ENCODE measurements around the gene TRIM32. TPM values are rescaled to one million over a fixed set of nuclear protein-coding genes. Genes with fewer than 3 reads are reported as not detected.

TRIM32 gene
- total RNA-seq, 1 experiment from 2014 or later = 22.3 TPM

DNA sequence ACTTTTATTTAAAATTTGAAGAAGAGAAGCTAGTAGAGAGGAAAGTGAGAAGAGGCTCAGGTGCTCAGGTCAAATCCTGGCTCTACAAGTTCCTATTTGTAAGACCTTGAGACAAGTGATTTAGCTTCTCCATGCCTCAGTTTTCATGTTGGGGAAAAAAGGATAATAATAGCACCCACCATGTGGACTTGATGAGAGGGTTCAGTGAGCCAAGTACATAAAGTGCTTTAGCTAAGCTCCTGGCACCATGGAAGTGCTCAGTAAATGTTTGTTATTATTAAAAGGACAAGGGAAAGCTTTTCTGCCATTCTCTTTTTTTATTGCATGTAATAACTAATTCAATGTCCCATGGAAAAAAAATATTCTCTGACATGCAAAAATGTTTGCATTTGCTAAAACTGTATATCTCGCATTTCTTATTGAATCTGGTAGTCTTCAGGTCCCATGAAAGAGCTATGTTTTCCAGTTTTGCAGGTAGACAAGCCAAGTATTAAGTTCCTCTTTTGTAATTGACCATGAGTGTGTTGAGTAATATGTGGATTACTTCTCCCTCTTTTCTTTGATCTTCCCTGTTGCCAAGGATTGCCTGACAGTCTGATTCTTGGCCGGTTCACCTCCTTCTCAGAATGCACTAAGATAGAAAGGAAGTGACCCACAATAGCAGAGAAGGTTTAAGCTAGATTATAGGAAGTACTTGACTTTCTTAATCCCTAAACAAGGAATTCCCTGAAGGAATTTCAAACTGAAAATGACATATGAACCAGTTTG, 45.6 kb upstream of the TRIM32 start:
- Mint-ChIP-seq H3K36me3 (ENCODE audit: insufficient read depth, unreplicated experiment) (no peaks in the 10 kb centered on the region), H3K9me3 (ENCODE audit: unreplicated experiment) (no peaks in the 10 kb centered on the region), H3K27ac (ENCODE audit: unreplicated experiment) (no peak overlapping the region), H3K4me3 (ENCODE audit: unreplicated experiment) (no peak overlapping the region), H3K27me3 (ENCODE audit: insufficient read depth, unreplicated experiment) (no peaks in the 10 kb centered on the region), H3K4me1 (ENCODE audit: low read depth, unreplicated experiment) (peaks cover 23% of the 10 kb centered on the region)
- Histone ChIP-seq H3K4me3 (ENCODE audit: low read depth, low read length) (no peak overlapping the region), H3K36me3 (ENCODE audit: control insufficient read depth, insufficient read depth, low read length) (no peaks in the 10 kb centered on the region), H3K9me3 (no peaks in the 10 kb centered on the region), H3K4me1 (peaks cover 16% of the 10 kb centered on the region; the same call in 1 of the 2 replicates), H3K27me3 (replicated peaks; ENCODE audit: control insufficient read depth, insufficient read depth, low read length) (no peaks in the 10 kb centered on the region)
- ChIA-PET CTCF (no interaction called here), POLR2A (no interaction called here)
- BruUV-seq (replicated peaks) = no TSS peak
- intact Hi-C loops (cut with micrococcal nuclease; ENCODE audit: unreplicated experiment) = loop anchor here (10.0 kb wide), 1 partner anchor 307 kb away; no protein-coding TSS in a partner anchor
- TF ChIP-seq, protein P1, sequence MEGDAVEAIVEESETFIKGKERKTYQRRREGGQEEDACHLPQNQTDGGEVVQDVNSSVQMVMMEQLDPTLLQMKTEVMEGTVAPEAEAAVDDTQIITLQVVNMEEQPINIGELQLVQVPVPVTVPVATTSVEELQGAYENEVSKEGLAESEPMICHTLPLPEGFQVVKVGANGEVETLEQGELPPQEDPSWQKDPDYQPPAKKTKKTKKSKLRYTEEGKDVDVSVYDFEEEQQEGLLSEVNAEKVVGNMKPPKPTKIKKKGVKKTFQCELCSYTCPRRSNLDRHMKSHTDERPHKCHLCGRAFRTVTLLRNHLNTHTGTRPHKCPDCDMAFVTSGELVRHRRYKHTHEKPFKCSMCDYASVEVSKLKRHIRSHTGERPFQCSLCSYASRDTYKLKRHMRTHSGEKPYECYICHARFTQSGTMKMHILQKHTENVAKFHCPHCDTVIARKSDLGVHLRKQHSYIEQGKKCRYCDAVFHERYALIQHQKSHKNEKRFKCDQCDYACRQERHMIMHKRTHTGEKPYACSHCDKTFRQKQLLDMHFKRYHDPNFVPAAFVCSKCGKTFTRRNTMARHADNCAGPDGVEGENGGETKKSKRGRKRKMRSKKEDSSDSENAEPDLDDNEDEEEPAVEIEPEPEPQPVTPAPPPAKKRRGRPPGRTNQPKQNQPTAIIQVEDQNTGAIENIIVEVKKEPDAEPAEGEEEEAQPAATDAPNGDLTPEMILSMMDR (IDR thresholded peaks at IDR 0.05; ENCODE audit: insufficient read depth in 1 of 2, low read depth in 1 of 2, low read length in 1 of 2, severe bottlenecking in 1 of 2, unreplicated experiment in 1 of 2) = no peak
- DNase-seq = no peak

DNA sequence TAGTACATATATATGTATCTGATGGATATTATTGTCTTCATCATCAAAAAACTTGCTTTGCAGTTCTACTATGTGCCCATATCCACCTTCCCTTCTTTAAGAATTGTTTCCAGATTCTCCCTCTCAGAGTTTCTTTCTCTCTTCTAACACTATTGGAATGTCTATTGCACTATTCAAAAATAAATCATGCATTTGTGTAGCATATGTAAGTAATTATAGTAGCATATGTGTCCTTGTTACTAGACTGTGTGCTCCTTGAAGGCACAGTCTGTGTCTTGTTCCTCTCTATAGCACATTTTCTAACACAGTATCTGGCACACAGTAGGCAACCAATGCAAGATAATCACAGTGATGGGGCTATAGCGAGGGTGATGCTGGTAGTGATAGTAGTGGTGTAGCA, 43.4 kb upstream of the TRIM32 start:
- no peaks in the 10 kb centered on the region for H3K36me3 Mint-ChIP-seq (ENCODE audit: insufficient read depth, unreplicated experiment)
- no peaks in the 10 kb centered on the region for H3K27me3 Mint-ChIP-seq (ENCODE audit: insufficient read depth, unreplicated experiment)
- no peaks in the 10 kb centered on the region for H3K27me3 ChIP-seq (replicated peaks; ENCODE audit: control insufficient read depth, insufficient read depth, low read length)
- DNase-seq = no peak
- H3K4me3 Mint-ChIP-seq (ENCODE audit: unreplicated experiment) = no peak overlapping the region
- H3K9me3 Mint-ChIP-seq (ENCODE audit: unreplicated experiment) = no peaks in the 10 kb centered on the region
- H3K4me1 ChIP-seq = peaks cover 19% of the 10 kb centered on the region; the same call in 1 of the 2 replicates
- no TSS peak for BruUV-seq (replicated peaks)
- TF ChIP-seq, protein P1 (IDR thresholded peaks at IDR 0.05; ENCODE audit: insufficient read depth in 1 of 2, low read depth in 1 of 2, low read length in 1 of 2, severe bottlenecking in 1 of 2, unreplicated experiment in 1 of 2) = no peak
- H3K36me3 ChIP-seq (ENCODE audit: control insufficient read depth, insufficient read depth, low read length) = no peaks in the 10 kb centered on the region
- no peak overlapping the region for H3K27ac Mint-ChIP-seq (ENCODE audit: unreplicated experiment)
- ChIA-PET POLR2A (no interaction called here), CTCF (no interaction called here)
- intact Hi-C loops (cut with micrococcal nuclease; ENCODE audit: unreplicated experiment) = loop anchor here (10.0 kb wide), 1 partner anchor 309 kb away; no protein-coding TSS in a partner anchor
- H3K4me1 Mint-ChIP-seq (ENCODE audit: low read depth, unreplicated experiment) = peaks cover 23% of the 10 kb centered on the region
- no peaks in the 10 kb centered on the region for H3K9me3 ChIP-seq
- H3K4me3 ChIP-seq (ENCODE audit: low read depth, low read length) = no peak overlapping the region

DNA sequence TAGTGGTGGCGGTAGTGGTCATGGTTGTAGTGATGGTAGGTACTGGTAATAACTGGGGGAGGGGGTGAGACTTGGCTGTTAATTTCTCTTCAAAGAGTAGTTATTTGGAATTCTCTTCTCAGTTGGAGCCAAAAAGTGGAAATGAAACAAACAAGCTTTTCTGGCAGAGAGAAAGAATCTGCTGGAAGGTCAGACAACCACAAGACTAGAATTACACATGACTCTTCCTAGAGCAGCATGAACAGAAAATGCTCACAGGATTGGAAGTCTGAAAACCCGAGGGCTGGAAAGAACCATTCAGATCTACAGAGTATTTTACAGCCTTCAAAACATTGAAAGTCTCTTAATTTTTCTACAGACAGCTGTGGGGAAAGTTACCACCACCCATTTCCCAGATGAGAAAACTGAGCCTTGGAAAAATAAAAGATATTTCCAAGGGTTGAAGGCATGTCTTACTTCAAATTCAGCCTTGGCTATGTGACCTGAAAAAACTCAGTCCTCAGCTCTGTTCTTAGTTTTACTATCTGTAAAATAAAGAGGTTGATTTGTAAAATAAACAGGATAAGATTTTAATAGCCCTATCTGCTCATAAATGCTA, 42.9 kb upstream of the TRIM32 start:
- Mint-ChIP-seq H3K9me3 (ENCODE audit: unreplicated experiment) (no peaks in the 10 kb centered on the region), H3K27ac (ENCODE audit: unreplicated experiment) (no peak overlapping the region), H3K4me1 (ENCODE audit: low read depth, unreplicated experiment) (peaks cover 18% of the 10 kb centered on the region), H3K36me3 (ENCODE audit: insufficient read depth, unreplicated experiment) (no peaks in the 10 kb centered on the region), H3K27me3 (ENCODE audit: insufficient read depth, unreplicated experiment) (no peaks in the 10 kb centered on the region), H3K4me3 (ENCODE audit: unreplicated experiment) (no peak overlapping the region)
- peaks cover 14% of the 10 kb centered on the region; the same call in 1 of the 2 replicates for H3K4me1 ChIP-seq
- no TSS peak for BruUV-seq (replicated peaks)
- H3K4me3 ChIP-seq (ENCODE audit: low read depth, low read length) = no peak overlapping the region
- no peaks in the 10 kb centered on the region for H3K36me3 ChIP-seq (ENCODE audit: control insufficient read depth, insufficient read depth, low read length)
- TF ChIP-seq, protein P1 (IDR thresholded peaks at IDR 0.05; ENCODE audit: insufficient read depth in 1 of 2, low read depth in 1 of 2, low read length in 1 of 2, severe bottlenecking in 1 of 2, unreplicated experiment in 1 of 2) = no peak
- ChIA-PET POLR2A (no interaction called here), CTCF (no interaction called here)
- DNase-seq = no peak
- H3K9me3 ChIP-seq = no peaks in the 10 kb centered on the region
- intact Hi-C loops (cut with micrococcal nuclease; ENCODE audit: unreplicated experiment) = loop anchor here (10.0 kb wide), 1 partner anchor 309 kb away; no protein-coding TSS in a partner anchor
- H3K27me3 ChIP-seq (replicated peaks; ENCODE audit: control insufficient read depth, insufficient read depth, low read length) = no peaks in the 10 kb centered on the region
